NOMO-1 treated with dmso at 0.1 percent for 144 hours (cell line): ENCODE measurements around the gene GAS6.

Experiments
- DNase-seq: peaks from one replicate; lab custom pipeline; 2025; ENCODE audit not compliant: unreplicated experiment; lab: John Stamatoyannopoulos, UW

The GAS6 gene

DNA sequence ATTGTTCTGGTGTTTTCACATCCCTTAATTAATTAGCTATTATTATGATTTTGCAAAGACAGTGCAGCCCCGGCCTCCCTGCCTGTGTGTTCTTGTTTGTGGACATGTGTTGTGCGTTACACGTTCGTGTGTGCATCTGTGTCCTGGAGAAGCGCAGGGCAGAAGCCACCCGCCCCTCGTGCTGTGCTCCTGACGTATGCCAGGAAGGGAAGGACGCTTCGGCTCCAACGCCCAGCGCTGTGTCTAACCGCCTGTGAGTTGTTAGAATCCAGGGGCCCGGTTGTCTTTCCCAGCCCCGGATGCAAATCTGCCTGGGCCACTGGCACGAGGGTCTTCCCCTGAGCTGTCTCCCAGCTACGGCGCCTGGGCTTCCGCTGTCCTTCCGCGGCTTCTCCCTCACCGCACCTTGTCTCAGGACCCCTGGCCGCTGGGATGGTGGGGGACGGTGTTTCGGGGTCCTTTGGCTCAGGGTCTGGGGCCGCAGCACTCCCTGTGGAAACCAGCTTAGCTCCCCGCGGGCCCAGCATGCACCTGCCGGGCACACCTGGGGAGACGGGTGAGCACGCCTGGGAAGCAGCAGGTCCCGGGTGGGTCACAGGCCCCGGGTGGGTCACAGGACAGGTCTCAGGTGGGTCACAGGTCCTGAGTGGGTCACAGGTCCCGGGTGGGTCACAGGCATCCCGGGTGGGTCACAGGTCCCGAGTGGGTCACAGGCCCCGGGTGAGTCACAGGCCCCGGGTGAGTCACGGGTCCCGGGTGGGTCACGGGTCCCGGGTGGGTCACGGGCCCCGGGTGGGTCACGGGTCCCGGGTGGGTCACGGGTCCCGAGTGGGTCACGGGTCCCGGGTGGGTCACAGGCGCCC lies 51.5 kb downstream of the GAS6 start:
- DNase-seq: no peak

DNA sequence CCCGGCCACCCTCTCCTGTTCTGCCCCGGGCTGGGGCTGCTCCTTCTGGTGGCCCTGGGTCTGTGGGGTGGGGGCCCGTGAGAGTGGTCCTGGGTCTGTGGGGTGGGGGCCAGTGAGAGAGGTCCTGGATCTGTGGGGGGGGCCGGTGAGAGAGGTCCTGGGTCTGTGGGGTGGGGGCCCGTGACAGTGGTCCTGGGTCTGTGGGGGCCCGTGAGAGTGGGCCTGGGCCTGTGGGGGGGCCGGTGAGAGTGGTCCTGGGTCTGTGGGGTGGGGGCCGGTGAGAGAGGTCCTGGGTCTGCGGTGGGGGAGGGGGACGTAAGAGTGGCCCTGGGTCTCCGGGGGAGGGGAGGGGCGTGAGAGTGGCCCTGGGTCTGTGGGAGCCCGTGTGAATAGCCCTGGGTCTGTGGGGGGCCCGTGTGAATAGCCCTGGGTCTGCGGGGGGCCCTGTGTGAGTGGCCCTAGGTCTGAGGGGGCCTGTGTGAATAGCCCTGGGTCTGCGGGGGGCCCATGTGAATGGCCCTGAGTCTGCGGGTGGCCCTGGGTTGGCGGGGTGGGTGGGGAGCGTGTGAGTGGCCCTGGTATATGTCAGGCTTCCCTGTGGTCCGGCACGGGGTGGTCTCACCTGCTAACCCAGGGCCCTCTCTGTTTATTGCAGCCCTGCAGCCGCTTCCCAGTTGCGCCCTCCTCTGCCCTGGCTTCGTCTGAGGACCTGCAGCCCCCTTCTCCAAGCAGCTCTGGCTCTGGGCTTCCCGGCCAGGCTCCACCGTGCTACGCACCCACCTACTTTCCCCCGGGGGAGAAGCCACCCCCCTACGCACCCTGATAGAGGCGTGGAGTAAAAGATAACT lies 52.6 kb downstream of the GAS6 start:
- no peak for DNase-seq

DNA sequence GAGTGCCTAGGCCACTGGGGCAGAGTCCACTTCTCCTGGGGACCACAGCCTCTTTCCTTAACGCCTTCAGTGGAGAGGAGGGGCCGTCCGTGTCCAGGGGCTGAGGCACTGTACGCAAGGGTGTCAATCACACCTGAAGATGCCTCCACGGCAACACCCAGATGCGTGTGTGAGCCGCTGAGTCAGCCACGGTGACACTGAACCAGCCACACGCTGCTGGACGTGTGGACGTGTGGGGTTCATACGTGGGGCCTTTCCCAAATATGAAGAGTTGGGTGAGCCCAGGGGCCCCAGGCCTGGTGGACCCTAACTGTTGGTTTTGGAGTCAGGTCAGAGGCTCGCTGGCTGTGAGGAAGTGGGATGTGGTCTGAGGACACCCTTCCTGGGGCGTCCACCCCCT lies 53.2 kb downstream of the GAS6 start:
- no peak for DNase-seq

GRCh38 chr13:113809934-113810333 lies 53.9 kb downstream of the GAS6 start:
- no peak for DNase-seq

- no peak for DNase-seq
These were observed 55.6 kb downstream of the GAS6 start for GRCh38 chr13:113808058-113808834.

DNA sequence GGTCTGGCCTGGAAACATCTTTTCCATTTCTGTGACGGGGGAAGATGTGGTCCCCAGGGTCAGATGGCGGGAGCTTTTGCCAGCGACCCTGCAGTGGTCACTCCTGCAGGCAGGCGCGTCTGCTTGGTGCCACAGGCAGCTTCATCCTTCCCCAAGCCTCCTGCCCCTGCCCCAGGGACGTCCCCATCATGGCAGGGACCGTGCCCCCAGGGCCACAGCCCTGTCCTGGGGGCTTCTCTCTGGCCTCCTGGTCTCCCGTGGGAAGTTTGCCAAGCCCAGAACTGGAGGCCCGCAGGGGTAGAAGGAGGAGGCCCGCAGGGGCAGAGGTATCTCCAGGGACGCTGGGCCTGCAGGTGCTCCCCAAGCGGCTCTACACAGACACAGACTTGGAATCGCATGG lies 57.4 kb downstream of the GAS6 start:
- DNase-seq: no peak

GRCh38 chr13:113806104-113806471 lies 57.8 kb downstream of the GAS6 start:
- no peak for DNase-seq

DNA sequence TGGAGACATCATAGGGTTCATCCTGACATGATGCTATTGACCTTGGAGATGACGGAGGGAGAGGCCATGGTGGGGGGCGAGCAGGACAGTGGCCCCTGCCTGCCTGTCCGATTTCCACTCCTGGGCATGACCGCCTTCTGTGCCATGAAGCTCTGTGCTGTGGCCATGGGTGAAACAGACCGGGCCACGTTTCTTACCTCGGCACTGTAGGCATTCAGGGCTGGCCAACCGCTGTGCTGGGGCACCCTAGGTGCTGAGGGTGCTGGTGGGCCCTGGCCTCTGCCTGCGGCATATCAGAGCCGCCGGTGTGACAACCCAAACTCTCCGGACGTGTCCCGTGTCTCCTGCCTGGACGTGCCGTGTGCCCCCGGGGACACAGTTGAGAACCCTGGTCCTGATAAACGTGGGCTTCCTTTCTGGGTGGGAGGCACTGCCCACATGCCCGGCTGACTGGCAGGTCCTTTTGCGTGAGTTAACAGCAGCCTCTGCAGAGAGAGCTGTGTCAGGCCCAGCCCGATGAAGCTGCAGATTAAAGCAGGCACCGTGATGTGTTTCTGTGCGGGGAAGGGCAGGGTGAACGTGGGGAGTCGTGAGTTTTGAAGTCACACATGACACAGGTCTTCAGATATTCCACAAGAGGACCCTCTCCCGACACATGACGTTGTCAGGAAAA lies 58.3 kb downstream of the GAS6 start:
- DNase-seq: no peak

DNA sequence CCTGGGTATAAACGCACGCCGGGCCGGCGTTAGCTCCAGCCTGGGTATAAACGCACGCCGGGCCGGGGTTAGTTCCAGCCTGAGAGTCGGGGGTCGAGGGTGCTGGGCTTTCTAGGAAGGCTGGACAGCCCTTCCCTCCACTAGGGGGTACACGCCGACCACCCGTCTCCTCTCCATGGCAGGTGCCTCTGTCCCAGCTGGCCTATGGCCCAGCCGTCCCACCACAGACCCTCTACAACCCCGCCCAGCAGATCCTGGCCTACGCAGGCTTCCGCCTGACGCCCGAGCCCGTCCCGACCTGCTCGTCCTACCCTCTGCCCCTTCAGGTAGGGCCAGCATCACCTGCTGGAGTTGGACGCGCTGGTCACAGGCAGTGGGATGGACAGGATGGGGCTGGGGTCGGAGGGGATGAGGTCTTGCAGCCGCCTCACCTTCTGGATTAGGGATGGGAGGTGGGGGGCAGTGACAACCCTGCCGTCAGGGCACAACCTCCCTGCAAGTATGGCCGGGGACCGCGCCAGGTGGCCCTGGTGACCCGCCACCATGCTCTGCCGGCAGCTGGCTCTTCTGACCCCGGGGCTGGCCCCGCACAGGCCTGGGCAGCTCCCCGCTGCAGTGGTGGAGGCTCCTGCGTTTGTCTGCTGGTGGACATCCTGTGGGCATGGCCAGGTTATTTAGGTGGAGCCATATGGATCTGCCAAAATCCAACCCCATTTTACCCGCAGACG lies 59.0 kb downstream of the GAS6 start:
- no peak for DNase-seq

DNA sequence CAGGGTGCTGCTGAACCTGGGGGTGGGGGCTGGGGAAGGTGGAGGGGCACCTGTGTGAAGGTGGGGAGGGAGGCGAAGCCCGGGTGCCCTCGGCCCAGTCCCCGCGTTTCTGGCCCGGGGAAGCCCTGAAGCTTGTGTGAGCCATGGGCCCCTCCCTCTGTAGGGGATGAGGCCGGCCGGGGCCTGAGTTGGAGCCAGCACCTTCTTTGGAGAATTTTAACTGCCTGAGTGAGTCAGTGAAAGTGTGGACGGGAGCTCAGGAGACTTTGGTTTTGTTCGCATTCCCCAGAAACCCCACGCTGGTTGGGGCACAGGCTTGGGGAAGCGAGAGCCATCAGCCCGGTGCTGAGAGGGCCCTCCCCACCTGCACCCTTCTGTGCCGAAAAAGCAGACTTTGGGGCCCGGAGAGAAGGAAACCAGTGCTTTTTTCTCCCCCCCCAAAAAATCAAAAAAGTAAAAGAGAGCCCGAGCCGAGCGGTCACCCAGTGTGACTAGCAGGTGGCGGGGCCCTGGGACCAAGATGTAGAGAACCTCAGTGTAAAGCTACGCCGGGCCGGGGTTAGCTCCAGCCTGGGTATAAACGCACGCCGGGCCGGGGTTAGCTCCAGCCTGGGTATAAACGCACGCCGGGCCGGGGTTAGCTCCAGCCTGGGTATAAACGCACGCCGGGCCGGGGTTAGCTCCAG lies 59.7 kb downstream of the GAS6 start:
- DNase-seq: no peak

DNA sequence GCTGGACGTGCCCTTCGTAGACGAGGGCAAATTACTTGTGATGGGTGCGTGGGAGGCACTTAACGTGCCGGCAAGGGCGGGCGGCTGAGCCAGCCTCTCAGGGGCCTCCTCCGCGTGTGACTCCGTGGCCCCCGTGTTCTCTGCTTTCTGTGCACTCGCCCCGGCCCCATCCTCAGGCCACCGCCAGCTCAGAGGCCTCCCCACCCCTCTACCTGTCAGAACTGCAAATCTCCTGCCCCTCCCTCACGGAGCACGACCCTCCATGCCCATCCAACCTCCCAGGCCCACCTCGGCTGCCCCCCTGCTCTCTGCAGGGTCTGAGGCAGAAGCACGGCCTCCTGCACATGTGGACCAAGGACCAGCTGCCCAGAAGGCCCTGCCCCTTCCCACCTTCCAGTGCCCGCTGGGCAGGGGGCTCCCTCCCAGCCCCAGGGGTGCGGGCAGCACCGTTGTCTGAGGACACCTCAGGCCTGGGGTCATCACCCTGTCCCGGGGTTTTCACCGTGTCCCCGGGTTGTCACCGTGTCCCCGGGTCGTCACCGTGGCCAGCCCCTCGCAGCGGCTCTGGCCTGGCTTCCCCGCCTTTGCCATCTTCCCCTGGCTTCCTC lies 60.4 kb downstream of the GAS6 start:
- no peak for DNase-seq

DNA sequence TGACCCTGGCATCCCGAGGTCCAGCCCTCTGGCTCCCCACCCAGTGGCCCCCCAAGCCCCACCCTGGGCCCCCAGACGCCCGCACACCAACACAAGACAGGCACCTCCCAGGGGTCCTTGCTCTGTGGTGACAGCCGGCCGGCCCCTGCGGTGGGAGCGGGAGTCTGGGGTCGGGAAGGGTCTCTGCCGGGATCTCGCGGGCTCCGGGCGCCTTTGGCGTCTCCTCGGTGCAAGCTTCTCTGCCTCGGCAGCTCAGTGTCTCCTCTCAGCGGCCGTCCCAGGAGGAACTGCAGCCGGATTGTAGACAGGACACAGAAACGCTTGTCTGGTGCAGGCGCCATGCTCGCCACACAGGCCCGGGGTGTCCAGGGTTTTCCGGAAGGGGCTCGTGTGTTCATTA lies 61.1 kb downstream of the GAS6 start:
- no peak for DNase-seq

DNA sequence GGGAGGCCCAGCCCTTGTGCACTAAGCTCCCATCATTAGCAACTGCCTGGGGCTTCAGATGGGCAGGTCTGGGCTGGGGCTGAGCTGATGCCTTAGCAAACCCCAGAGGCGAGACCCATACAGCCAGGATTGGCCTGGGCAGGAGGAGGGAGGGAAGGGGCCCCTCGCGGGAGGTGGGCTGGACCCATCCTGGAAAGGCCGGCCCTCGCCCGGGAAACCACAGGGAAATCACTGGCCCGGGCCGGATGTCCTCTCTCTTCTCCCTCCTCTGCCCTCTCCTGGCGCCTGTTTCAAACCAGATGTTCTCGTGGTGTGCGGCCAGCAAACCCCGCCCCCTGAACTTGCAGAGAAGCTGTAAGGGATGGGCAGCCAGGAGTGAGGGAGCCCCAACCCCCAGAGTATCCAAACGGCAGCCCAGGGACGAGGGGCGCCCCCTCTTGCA lies 61.8 kb downstream of the GAS6 start:
- DNase-seq: no peak

DNA sequence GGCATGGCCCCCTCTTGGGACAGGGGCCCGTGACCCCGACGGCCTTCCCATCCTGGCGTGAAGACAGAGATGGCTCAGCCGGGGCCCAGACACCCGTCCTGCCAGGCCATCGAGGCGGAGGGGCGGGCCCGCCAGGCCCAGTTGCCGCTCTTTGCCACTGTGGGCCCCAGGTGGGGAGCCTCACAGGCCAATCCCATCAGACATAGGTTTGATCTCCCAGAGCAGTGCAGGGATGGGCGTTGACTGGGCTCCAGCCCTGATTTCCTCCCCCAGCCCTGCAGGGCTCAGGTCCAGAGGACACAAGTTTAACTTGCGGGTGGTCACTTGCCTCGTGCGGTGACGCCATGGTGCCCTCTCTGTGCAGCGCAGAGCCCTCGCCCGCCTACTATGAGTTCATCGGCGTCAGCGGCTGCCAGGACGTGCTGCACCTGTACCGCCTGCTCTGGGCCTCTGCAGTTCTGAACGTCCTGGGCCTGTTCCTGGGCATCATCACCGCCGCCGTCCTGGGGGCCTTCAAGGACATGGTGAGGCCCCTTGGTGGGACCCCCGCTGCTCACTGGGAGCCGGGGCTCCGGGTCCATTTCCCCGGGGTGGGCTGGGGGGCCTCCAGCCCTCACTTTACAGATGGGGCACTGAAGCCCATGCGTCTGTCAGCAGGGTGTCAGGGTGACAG lies 62.5 kb downstream of the GAS6 start:
- DNase-seq: no peak

DNA sequence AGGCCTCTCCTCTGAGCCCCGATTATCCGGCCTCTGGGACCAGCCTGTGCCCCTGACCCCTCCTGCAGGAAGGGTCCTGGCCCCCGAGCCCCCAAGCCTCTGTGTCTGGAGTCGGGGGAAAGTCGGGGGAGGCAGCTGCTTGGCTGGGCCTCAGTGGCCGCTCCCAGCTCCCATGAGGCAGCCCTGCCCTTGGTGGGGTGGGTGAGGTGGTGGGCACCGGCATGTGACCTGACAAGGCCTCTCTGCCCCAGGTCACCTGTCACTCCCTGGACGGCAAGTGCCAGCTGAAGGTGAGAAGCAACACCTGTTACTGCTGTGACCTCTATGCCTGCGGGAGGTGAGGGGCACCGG lies 63.3 kb downstream of the GAS6 start:
- DNase-seq: no peak

DNA sequence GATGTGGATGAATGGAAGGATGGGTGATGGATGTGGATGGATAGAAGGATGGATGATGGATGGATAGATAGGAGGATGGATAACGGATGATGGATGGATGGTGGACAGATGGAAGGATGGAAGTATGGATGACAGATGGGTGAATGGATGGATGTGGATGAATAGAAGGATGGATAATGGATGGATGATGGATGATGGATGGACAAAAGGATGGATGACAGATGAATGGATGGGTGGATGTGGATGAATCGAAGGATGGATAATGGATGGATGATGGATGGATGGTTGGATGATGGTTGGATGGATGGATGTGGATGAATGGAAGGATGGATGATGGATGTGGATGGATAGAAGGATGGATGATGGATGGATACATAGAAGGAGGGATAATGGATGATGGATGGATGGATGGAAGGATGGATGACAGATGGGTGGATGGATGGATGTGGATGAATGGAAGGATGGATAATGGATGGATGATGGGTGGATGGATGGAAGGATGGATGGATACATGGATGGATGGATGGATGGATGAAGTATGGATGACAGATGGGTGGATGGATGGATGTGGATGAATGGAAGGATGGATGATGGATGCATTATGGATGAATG lies 65.6 kb downstream of the GAS6 start:
- DNase-seq: no peak

GRCh38 chr13:113796964-113797676 lies 66.8 kb downstream of the GAS6 start:
- no peak for DNase-seq
